WTC11 (cell line): Measurements from ENCODE around the gene C16orf90. TPM values are rescaled to one million over a fixed set of nuclear protein-coding genes. Genes with fewer than 3 reads are reported as not detected.

ENCODE experiments used
- ATAC-seq: fragments of 200-7000 bp; cut with Tn5 transposase; 2 replicates; pipeline ENCODE4 v1.10.0; 2021; ENCODE audit warnings: mild to moderate bottlenecking, moderate library complexity
- CTCF ChIA-PET: fragments of 300-600 bp; sonication (Branson Sonifier 250); formaldehyde crosslinking; loops from one replicate; lab custom pipeline; 2021; ENCODE audit warnings: antibody characterized with exemption; lab: Charles Lee
- POLR2A ChIA-PET: fragments of 350-600 bp; sonication (Branson Sonifier 250); formaldehyde crosslinking; loops from one replicate; lab custom pipeline; 2021; ENCODE audit warnings: antibody characterized with exemption; lab: Charles Lee
- DNase-seq: peaks from one replicate; pipeline ENCODE4 v3.0.0; 2021; ENCODE audit warnings: low spot score
- H3K27ac Mint-ChIP-seq: 2 replicates; pipeline ENCODE4 v1.8.0; 2021; ENCODE audit warnings: mixed read lengths
- H3K27me3 Mint-ChIP-seq: 2 replicates; pipeline ENCODE4 v1.8.0; 2021; ENCODE audit warnings: low read depth, mild to moderate bottlenecking, moderate library complexity, mixed read lengths
- H3K36me3 Mint-ChIP-seq: 2 replicates; pipeline ENCODE4 v1.8.0; 2021; ENCODE audit warnings: mixed read lengths
- H3K4me1 Mint-ChIP-seq: 2 replicates; pipeline ENCODE4 v1.8.0; 2022; ENCODE audit warnings: mixed read lengths
- H3K4me3 Mint-ChIP-seq: 2 replicates; pipeline ENCODE4 v1.8.0; 2021; ENCODE audit warnings: mild to moderate bottlenecking, moderate library complexity, mixed read lengths
- H3K9me3 Mint-ChIP-seq: 2 replicates; pipeline ENCODE4 v1.8.0; 2021; ENCODE audit warnings: mixed read lengths
- AFF4 ChIP-seq: sonication (generic); formaldehyde crosslinking; IDR thresholded peaks from 2 replicates; pipeline ENCODE4 v1.8.1; 2023; ENCODE audit warnings: mild to moderate bottlenecking, missing genetic modification reagents, borderline replicate concordance
- ATF3 ChIP-seq: sonication (generic); formaldehyde crosslinking; conservative IDR thresholded peaks from 2 replicates; pipeline ENCODE4 v1.8.1; 2022; ENCODE audit warnings: mild to moderate bottlenecking, missing genetic modification reagents
- EMX1 ChIP-seq: fragments of 250-450 bp; sonication (Bioruptor Pico); IDR thresholded peaks from 2 replicates; pipeline ENCODE4 v1.8.0; 2021; ENCODE audit warnings: mild to moderate bottlenecking
- IRF1 ChIP-seq: sonication (generic); formaldehyde crosslinking; IDR thresholded peaks from 2 replicates; pipeline ENCODE4 v1.8.0; 2023; ENCODE audit warnings: missing genetic modification reagents
- MLX ChIP-seq: sonication (generic); formaldehyde crosslinking; IDR thresholded peaks from 2 replicates; pipeline ENCODE4 v1.8.1; 2023; ENCODE audit warnings: mild to moderate bottlenecking, missing genetic modification reagents, moderate library complexity
- NR2C2 ChIP-seq: sonication (generic); formaldehyde crosslinking; IDR thresholded peaks from 2 replicates; pipeline ENCODE4 v1.8.0; 2022; ENCODE audit warnings: mild to moderate bottlenecking, missing genetic modification reagents
- OVOL2 ChIP-seq: fragments of 250-450 bp; sonication (Bioruptor Pico); IDR thresholded peaks from 2 replicates; pipeline ENCODE4 v1.9.0; 2021; ENCODE audit warnings: mild to moderate bottlenecking, borderline replicate concordance
- PRRX2 ChIP-seq: fragments of 250-450 bp; sonication (Bioruptor Pico); IDR thresholded peaks from 2 replicates; pipeline ENCODE4 v1.8.0; 2021; ENCODE audit warnings: mild to moderate bottlenecking
- SMAD4 ChIP-seq: sonication (generic); formaldehyde crosslinking; IDR thresholded peaks from 2 replicates; pipeline ENCODE4 v1.8.0; 2022; ENCODE audit warnings: mild to moderate bottlenecking, missing genetic modification reagents
- TEAD4 ChIP-seq: sonication (generic); formaldehyde crosslinking; IDR thresholded peaks from 2 replicates; pipeline ENCODE4 v1.8.0; 2022; ENCODE audit warnings: mild to moderate bottlenecking, missing genetic modification reagents
- USF1 ChIP-seq: sonication (generic); formaldehyde crosslinking; IDR thresholded peaks from 2 replicates; pipeline ENCODE4 v1.8.0; 2022; ENCODE audit warnings: mild to moderate bottlenecking, missing genetic modification reagents
- ZBTB43 ChIP-seq: sonication (generic); formaldehyde crosslinking; IDR thresholded peaks from 2 replicates; pipeline ENCODE4 v1.8.1; 2023; ENCODE audit warnings: mild to moderate bottlenecking, missing genetic modification reagents
- ZNF219 ChIP-seq: sonication (generic); formaldehyde crosslinking; IDR thresholded peaks from 2 replicates; pipeline ENCODE4 v1.8.0; 2023; ENCODE audit warnings: missing genetic modification reagents, mild to moderate bottlenecking, borderline replicate concordance
- ZNF232 ChIP-seq: sonication (generic); formaldehyde crosslinking; IDR thresholded peaks from 2 replicates; pipeline ENCODE4 v1.8.0; 2022; ENCODE audit warnings: mild to moderate bottlenecking, missing genetic modification reagents
- ZNF416 ChIP-seq: fragments of 250-450 bp; sonication (Bioruptor Pico); IDR thresholded peaks from 2 replicates; pipeline ENCODE4 v1.9.0; 2021; ENCODE audit warnings: mild to moderate bottlenecking, inconsistent platforms
- total RNA-seq: library from RNA; stranded (reverse); gene quantifications from 3 replicates; pipeline ENCODE4 v1.2.3, GENCODE V29; 2021

Gene C16orf90
- total RNA-seq, 1 experiment from 2014 or later = not detected

GRCh38 chr16:3457434-3458252 lies 37.6 kb downstream of the C16orf90 start (continued):
- TF ChIP-seq MLX (CRISPR knock-in tag) (no peak), NR2C2 (CRISPR knock-in tag) (no peak), PRRX2 (CRISPR knock-in tag) (no peak), ATF3 (CRISPR knock-in tag) (no peak), ZBTB43 (0 out of 2 replicates have a peak, but pooled peaks have one; percentile 52), TEAD4 (CRISPR knock-in tag) (peak; percentile 12; the same call in 1 of the 2 replicates)
- TF ChIP-seq, all 79 proteins: peak for 21

GRCh38 chr16:3454631-3455147 lies 40.6 kb downstream of the C16orf90 start:
- Mint-ChIP-seq H3K27me3 (no peaks in the 10 kb centered on the region; the same call in 1 of the 2 replicates), H3K9me3 (peaks cover 10% of the 10 kb centered on the region), H3K4me1 (peaks cover 13% of the 10 kb centered on the region), H3K4me3 (no peak overlapping the region), H3K27ac (0 out of 2 replicates have a peak overlapping the region, but pooled peaks have one; percentile 8), H3K36me3 (peaks cover 14% of the 10 kb centered on the region)
- ATAC-seq (no peak), DNase-seq (no peak)
- POLR2A ChIA-PET = no interaction called here
- TF ChIP-seq AFF4 (CRISPR knock-in tag) (no peak), OVOL2 (CRISPR knock-in tag) (no peak), USF1 (CRISPR knock-in tag) (no peak), EMX1 (CRISPR knock-in tag) (no peak), IRF1 (CRISPR knock-in tag) (no peak), SMAD4 (no peak), ZNF232 (no peak)
- CTCF ChIA-PET = interaction anchor here (0.6 to 1.7 kb wide), 2 partner anchors 11 to 53 kb away, joined by 3 to 4 read pairs; partner anchors contain the start of genes NAA60 and ZNF597

- no peaks in the 10 kb centered on the region; the same call in 1 of the 2 replicates for H3K27me3 Mint-ChIP-seq
- peaks cover 20% of the 10 kb centered on the region for H3K36me3 Mint-ChIP-seq
- no peak for TF ChIP-seq ZNF219
- no peak for TF ChIP-seq PRRX2 (CRISPR knock-in tag)
- no peak for TF ChIP-seq ZNF416 (CRISPR knock-in tag)
- ATAC-seq (peak; percentile 10), DNase-seq (no peak)
- H3K4me1 Mint-ChIP-seq = peaks cover 7% of the 10 kb centered on the region
- POLR2A ChIA-PET = no interaction called here
- H3K9me3 Mint-ChIP-seq = peaks cover 12% of the 10 kb centered on the region
- CTCF ChIA-PET = interaction anchor here (0.6 kb wide), 1 partner anchor 53 kb away, joined by 3 read pairs; no protein-coding TSS in a partner anchor
- 0 out of 2 replicates have a peak overlapping the region, but pooled peaks have one; percentile 8 for H3K27ac Mint-ChIP-seq
- H3K4me3 Mint-ChIP-seq = no peak overlapping the region
These were observed 41.2 kb downstream of the C16orf90 start for GRCh38 chr16:3454093-3454492.
